ENCODE measurements around the gene LAMA4.
"Not testable (repeated sequence)": the region's sequence is repeated elsewhere in the genome, so short reads cannot be mapped to it uniquely, and the experiment has no call there.

The LAMA4 gene

DNA sequence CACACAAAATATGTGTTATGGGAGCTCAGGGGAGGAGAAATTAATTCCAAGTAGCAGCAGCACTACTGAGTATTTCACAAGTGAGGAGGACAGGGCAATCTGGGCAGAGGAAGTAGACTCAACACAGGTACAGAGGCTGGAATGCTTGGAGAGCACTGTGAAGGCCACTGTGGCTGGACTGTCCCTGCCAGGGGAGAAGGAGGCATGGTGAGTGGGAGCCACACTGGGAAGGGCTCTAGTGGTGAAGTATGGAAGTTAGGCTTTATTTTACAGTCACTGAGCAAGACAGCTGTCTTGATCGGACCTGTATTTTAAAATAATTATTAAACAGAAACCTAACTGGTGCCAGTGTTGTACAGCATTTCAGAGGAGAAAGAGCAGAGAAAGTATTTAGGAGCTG, 138.1 kb downstream of the LAMA4 start:
- no peaks in the 10 kb centered on the region for H3K36me3 ChIP-seq (ENCODE audit: insufficient read depth, low read length)
- no peaks in the 10 kb centered on the region for H3K9me3 ChIP-seq (ENCODE audit: low read depth, low read length)
- H3K27ac ChIP-seq = no peak overlapping the region
- TF ChIP-seq POLR2AphosphoS5 (IDR thresholded peaks at IDR 0.05; ENCODE audit: borderline replicate concordance, low read depth, low read length) (no peak), FOXP2 (optimal IDR thresholded peaks at IDR 0.05; ENCODE audit: control extremely low read depth, extremely low read length, insufficient read depth) (no peak), EZH2 (IDR thresholded peaks at IDR 0.05) (no peak)
- no peak overlapping the region for H3K9ac ChIP-seq (ENCODE audit: insufficient read length)
- no peak for DNase-seq (ENCODE audit: low read depth, low spot score)
- no peak overlapping the region for H3K4me3 ChIP-seq

DNA sequence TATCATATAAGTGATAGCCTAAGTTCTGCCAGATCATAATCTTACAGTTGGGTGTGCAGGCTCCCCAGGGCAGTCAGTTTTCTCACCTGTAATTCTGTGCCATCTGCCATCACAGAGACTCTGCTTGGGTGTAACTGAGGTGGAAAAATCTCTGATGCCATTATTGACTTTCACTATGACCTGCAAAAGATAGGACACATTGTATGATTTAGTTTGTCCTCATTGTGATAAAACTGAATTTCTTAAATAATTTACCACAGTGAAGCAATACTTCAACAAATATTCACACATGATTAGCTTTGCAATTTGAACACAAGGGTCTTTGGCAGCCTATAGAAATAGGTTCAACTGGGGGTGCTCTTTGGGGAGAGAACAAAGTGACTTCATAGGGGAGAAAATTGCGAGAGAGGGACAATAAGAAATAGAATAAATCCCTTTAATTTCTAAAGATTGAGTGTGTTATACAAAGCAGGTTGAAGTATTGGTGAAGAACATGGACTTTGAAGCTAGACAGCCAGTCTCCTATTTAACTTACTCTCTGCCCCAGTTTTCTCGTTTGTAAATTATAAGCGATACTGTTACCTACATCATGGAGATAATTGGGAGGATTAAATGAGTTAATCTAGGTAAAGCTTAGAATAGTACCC, 139.7 kb downstream of the LAMA4 start:
- TF ChIP-seq EZH2 (IDR thresholded peaks at IDR 0.05) (no peak), POLR2AphosphoS5 (IDR thresholded peaks at IDR 0.05; ENCODE audit: borderline replicate concordance, low read depth, low read length) (no peak), FOXP2 (optimal IDR thresholded peaks at IDR 0.05; ENCODE audit: control extremely low read depth, extremely low read length, insufficient read depth) (no peak)
- Histone ChIP-seq H3K36me3 (ENCODE audit: insufficient read depth, low read length) (no peaks in the 10 kb centered on the region), H3K27ac (no peak overlapping the region), H3K4me3 (no peak overlapping the region), H3K9ac (ENCODE audit: insufficient read length) (no peak overlapping the region), H3K9me3 (ENCODE audit: low read depth, low read length) (no peaks in the 10 kb centered on the region)
- no peak for DNase-seq (ENCODE audit: low read depth, low spot score)

DNA sequence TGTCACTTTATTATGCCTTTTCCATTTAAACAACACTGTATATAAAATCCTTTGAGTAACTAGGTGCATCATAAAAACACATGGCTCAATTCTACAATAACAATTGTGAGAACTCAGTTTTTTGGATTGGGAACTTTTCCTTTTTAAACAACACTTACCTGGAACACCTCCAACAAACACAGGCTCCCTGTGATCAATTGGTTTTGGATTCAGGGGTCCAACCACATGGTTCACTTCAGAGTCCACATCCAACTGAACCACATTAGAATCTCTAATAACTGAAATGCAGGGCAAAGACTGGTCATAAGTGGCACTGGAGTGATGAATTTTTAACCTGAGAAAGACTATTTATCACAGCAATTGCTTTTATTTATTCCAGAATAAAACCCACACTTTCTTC, 140.4 kb downstream of the LAMA4 start:
- Histone ChIP-seq H3K4me3 (no peak overlapping the region), H3K9me3 (ENCODE audit: low read depth, low read length) (no peaks in the 10 kb centered on the region), H3K36me3 (ENCODE audit: insufficient read depth, low read length) (no peaks in the 10 kb centered on the region), H3K9ac (ENCODE audit: insufficient read length) (no peak overlapping the region), H3K27ac (no peak overlapping the region)
- no peak for TF ChIP-seq POLR2AphosphoS5 (IDR thresholded peaks at IDR 0.05; ENCODE audit: borderline replicate concordance, low read depth, low read length)
- TF ChIP-seq EZH2 (IDR thresholded peaks at IDR 0.05) = no peak
- no peak for TF ChIP-seq FOXP2 (optimal IDR thresholded peaks at IDR 0.05; ENCODE audit: control extremely low read depth, extremely low read length, insufficient read depth)
- no peak for DNase-seq (ENCODE audit: low read depth, low spot score)

DNA sequence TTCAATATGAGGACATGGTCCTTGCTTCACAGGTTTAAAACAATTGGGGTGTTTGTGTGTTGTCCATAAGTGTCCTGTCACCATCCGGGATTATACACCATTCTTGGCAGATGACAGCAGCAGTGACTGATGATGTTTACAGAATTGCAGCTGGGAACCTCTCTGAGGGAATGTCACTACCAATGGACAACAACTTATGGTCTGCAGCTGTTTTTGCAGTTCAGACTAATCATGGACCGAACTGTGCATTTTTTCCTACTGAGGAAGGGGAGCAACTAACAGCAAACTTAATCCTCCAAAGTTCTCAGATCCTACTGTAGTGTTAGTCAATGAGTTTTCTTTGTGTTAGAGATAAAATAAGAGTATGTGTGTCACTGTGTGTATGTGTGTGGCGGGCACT, 140.9 kb downstream of the LAMA4 start:
- H3K4me3 ChIP-seq = no peak overlapping the region
- no peak for DNase-seq (ENCODE audit: low read depth, low spot score)
- TF ChIP-seq EZH2 (IDR thresholded peaks at IDR 0.05) = no peak
- no peak for TF ChIP-seq FOXP2 (optimal IDR thresholded peaks at IDR 0.05; ENCODE audit: control extremely low read depth, extremely low read length, insufficient read depth)
- TF ChIP-seq POLR2AphosphoS5 (IDR thresholded peaks at IDR 0.05; ENCODE audit: borderline replicate concordance, low read depth, low read length) = no peak

DNA sequence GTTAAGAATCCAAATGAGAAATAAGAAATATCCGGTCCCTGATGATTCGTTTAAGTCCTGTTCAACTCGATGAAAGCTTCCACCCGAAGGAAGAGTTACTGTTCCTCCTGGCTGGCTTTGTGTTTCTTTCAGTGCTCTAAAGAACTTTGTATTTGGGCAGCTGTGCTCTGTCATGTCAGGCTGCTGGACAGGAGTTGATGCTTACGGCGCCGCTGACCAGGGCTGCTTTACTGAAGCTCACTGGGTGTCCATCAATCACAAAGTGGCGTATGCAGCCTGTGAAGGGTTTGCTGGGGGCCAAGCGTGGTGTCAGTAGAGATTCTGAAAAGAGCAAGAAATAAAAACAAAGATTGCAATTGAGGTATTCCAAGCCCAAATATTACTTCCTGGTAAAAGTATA, 145.1 kb downstream of the LAMA4 start:
- H3K36me3 ChIP-seq (ENCODE audit: insufficient read depth, low read length) = no peaks in the 10 kb centered on the region
- no peak overlapping the region for H3K4me3 ChIP-seq
- H3K27ac ChIP-seq = no peak overlapping the region
- TF ChIP-seq EZH2 (IDR thresholded peaks at IDR 0.05) = no peak
- TF ChIP-seq POLR2AphosphoS5 (IDR thresholded peaks at IDR 0.05; ENCODE audit: borderline replicate concordance, low read depth, low read length) = no peak
- TF ChIP-seq FOXP2 (optimal IDR thresholded peaks at IDR 0.05; ENCODE audit: control extremely low read depth, extremely low read length, insufficient read depth) = no peak
- DNase-seq (ENCODE audit: low read depth, low spot score) = no peak
- no peaks in the 10 kb centered on the region for H3K9me3 ChIP-seq (ENCODE audit: low read depth, low read length)
- no peak overlapping the region for H3K9ac ChIP-seq (ENCODE audit: insufficient read length)

More for the DNA sequence above, 140.9 kb downstream of the LAMA4 start:
- H3K9me3 ChIP-seq (ENCODE audit: low read depth, low read length) = no peaks in the 10 kb centered on the region
- no peak overlapping the region for H3K27ac ChIP-seq
- H3K36me3 ChIP-seq (ENCODE audit: insufficient read depth, low read length) = no peaks in the 10 kb centered on the region
- H3K9ac ChIP-seq (ENCODE audit: insufficient read length) = no peak overlapping the region

DNA sequence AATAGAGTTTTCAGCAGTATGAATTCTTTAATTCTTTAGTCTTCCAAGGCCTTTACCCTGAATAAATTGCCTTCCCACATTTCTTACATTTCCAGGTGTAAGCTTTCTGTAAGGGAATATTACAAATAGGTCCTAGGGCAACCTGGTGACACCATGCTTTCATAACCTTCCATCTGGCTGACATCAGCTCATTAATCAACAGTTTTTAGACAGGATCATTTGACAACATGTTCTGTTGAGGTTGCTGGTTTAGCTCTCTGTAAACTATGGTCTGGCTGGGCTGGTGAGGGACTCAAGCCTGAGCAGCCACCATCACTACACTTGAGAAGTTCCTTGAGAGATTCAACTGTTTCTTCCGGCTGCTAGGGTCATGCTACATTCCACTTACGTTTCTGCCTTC, 147.8 kb downstream of the LAMA4 start:
- DNase-seq (ENCODE audit: low read depth, low spot score) = no peak

DNA sequence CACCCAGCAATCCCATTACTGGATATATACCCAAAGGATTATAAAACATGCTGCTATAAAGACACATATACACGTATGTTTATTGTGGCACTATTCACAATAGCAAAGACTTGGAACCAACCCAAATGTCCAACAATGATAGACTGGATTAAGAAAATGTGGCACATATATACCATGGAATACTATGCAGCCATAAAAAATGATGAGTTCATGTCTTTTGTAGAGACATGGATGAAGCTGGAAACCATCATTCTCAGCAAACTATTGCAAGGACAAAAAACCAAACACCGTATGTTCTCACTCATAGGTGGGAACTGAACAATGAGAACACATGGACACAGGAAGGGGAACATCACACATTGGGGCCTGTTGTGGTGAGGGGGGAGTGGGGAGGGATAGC, 148.3 kb downstream of the LAMA4 start:
- not testable (repeated sequence) for H3K9ac ChIP-seq (ENCODE audit: insufficient read length); H3K9me3 ChIP-seq (ENCODE audit: low read depth, low read length); H3K36me3 ChIP-seq (ENCODE audit: insufficient read depth, low read length)

More for the DNA sequence above, 147.8 kb downstream of the LAMA4 start:
- Histone ChIP-seq H3K36me3 (ENCODE audit: insufficient read depth, low read length) (no peaks in the 10 kb centered on the region), H3K4me3 (no peak overlapping the region), H3K9me3 (ENCODE audit: low read depth, low read length) (no peaks in the 10 kb centered on the region), H3K27ac (no peak overlapping the region), H3K9ac (ENCODE audit: insufficient read length) (no peak overlapping the region)
- TF ChIP-seq POLR2AphosphoS5 (IDR thresholded peaks at IDR 0.05; ENCODE audit: borderline replicate concordance, low read depth, low read length) (no peak), EZH2 (IDR thresholded peaks at IDR 0.05) (no peak), FOXP2 (optimal IDR thresholded peaks at IDR 0.05; ENCODE audit: control extremely low read depth, extremely low read length, insufficient read depth) (no peak)

DNA sequence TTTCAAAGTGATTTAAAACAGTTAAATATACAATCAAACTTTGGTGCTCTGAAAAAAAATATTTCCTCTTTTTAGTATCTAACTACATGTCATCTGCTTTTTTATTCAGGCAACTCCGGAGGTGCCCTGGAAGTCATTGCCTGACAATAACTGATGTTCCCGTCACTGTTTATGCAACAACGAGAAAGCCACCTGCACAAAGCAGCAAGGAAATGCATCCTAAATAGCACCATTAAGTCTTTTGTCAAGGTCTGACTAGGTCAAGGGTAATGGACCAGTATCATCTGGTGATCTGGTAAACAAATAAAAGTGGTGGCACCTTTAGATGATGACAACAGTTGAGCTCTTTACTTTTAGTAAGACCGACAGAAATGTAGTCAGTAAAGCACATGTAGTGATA, 153.8 kb downstream of the LAMA4 start:
- no peaks in the 10 kb centered on the region for H3K36me3 ChIP-seq (ENCODE audit: insufficient read depth, low read length)
- H3K4me3 ChIP-seq = no peak overlapping the region
- no peak for DNase-seq (ENCODE audit: low read depth, low spot score)
- no peaks in the 10 kb centered on the region for H3K9me3 ChIP-seq (ENCODE audit: low read depth, low read length)
- no peak overlapping the region for H3K9ac ChIP-seq (ENCODE audit: insufficient read length)
- no peak overlapping the region for H3K27ac ChIP-seq
- TF ChIP-seq EZH2 (IDR thresholded peaks at IDR 0.05) (no peak), FOXP2 (optimal IDR thresholded peaks at IDR 0.05; ENCODE audit: control extremely low read depth, extremely low read length, insufficient read depth) (no peak), POLR2AphosphoS5 (IDR thresholded peaks at IDR 0.05; ENCODE audit: borderline replicate concordance, low read depth, low read length) (no peak)

More for the DNA sequence above, 148.3 kb downstream of the LAMA4 start:
- not testable (repeated sequence) for H3K27ac ChIP-seq; DNase-seq (ENCODE audit: low read depth, low spot score); H3K4me3 ChIP-seq

DNA sequence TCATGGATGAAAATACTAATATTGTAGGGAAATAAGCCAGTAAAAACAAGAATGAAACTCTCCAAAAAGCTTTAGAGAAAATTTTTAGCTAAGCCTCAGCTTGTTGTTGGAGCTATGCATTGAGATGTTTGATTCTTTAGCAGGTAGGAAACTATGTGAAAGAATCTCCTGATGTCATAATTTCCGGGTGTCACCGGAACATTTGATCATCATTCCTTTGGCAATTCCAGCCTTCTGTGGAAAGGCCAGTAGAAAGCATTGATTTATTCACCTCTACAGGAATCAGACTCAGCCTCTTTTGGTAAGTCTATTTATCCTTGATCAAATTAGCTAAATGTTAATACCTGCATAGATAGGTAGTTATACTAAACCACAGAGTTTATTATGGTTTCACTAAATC, 157.5 kb downstream of the LAMA4 start:
- TF ChIP-seq EZH2 (IDR thresholded peaks at IDR 0.05) (no peak), POLR2AphosphoS5 (IDR thresholded peaks at IDR 0.05; ENCODE audit: borderline replicate concordance, low read depth, low read length) (no peak)
- DNase-seq (ENCODE audit: low read depth, low spot score) = no peak
- H3K9ac ChIP-seq (ENCODE audit: insufficient read length) = no peak overlapping the region
- H3K9me3 ChIP-seq (ENCODE audit: low read depth, low read length) = no peaks in the 10 kb centered on the region
- H3K36me3 ChIP-seq (ENCODE audit: insufficient read depth, low read length) = no peaks in the 10 kb centered on the region
- H3K4me3 ChIP-seq = no peak overlapping the region
- no peak overlapping the region for H3K27ac ChIP-seq

Measured in SK-N-MC (cell line).